Middle frontal gyrus (tissue), 1 donor: Measurements from ENCODE around the gene CHRM4.

Source experiments
- DNase-seq: peaks from one replicate; pipeline ENCODE4 v3.0.0-alpha.2; 2015; ENCODE audit warnings: low spot score; ENCODE audit errors: extremely low spot score

The CHRM4 gene

GRCh38 chr11:46348566-46349401 is 42.8 kb downstream of the CHRM4 start:
- DNase-seq: no peak

GRCh38 chr11:46347637-46348311 is 43.8 kb downstream of the CHRM4 start:
- no peak for DNase-seq

GRCh38 chr11:46346886-46347636 is 44.5 kb downstream of the CHRM4 start, which contains the start of gene DGKZ:
DGKZ (plus strand) TSS chr11:46347463; CDS start chr11:46347660, 197 bp downstream.
- DNase-seq: peak; percentile 81

GRCh38 chr11:46345881-46346484 is 45.6 kb downstream of the CHRM4 start:
- DNase-seq: no peak

- no peak for DNase-seq
Observed at GRCh38 chr11:46345131-46345597, 46.4 kb downstream of the CHRM4 start.

- DNase-seq: no peak
Observed at GRCh38 chr11:46343520-46343919, 48.1 kb downstream of the CHRM4 start.

GRCh38 chr11:46342239-46342638 is 49.3 kb downstream of the CHRM4 start:
- DNase-seq: no peak

GRCh38 chr11:46341454-46341853 is 50.1 kb downstream of the CHRM4 start:
- DNase-seq: no peak

- no peak for DNase-seq
Observed at GRCh38 chr11:46339816-46340215, 51.8 kb downstream of the CHRM4 start.

- no peak for DNase-seq
Observed at GRCh38 chr11:46338988-46339666, 52.4 kb downstream of the CHRM4 start.

- no peak for DNase-seq
Observed at GRCh38 chr11:46338636-46338987, 53.0 kb downstream of the CHRM4 start.

- DNase-seq: no peak
Observed at GRCh38 chr11:46337626-46338345, 53.8 kb downstream of the CHRM4 start.

GRCh38 chr11:46336563-46337180 is 54.9 kb downstream of the CHRM4 start:
- DNase-seq: no peak

- DNase-seq: peak; percentile 67
Observed at GRCh38 chr11:46335890-46336562, 55.5 kb downstream of the CHRM4 start.

- DNase-seq: no peak
Observed at GRCh38 chr11:46335271-46335670, 56.3 kb downstream of the CHRM4 start.

- DNase-seq: no peak
Observed at GRCh38 chr11:46334211-46334610, 57.4 kb downstream of the CHRM4 start.
